ENCODE data around the gene ZMAT3. TPM values are rescaled to one million over a fixed set of nuclear protein-coding genes. Genes with fewer than 3 reads are reported as not detected.

Gene ZMAT3
- total and polyA plus RNA-seq, 2 of the 8 experiments (the other 6 are each of a cell fraction or from before 2014, with no cell fraction given), result 5.0 to 9.2 TPM

DNA sequence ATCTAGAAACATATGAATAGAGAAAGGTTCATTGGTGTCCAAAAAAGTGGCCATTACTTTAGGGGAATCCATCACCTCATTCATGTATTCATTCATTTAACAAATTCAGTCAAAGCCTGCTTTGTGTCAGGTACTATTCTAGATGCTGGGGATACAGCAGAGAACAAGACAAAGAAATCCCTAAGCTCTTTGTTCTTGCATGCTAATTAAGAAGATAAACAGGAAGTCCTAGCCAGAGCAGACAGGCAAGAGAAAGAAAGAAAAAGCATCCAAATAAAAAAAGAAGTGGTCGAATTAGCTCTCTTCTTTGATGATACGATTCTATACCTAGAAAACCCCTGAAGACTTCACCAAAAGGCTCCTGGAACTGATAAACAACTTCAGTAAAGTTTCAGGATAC lies 12.4 kb upstream of the ZMAT3 start (continued):
- TF ChIP-seq CHD7 (IDR thresholded peaks at IDR 0.05; ENCODE audit: insufficient replicate concordance, low read length), result no peak
- no peak for TF ChIP-seq NANOG (IDR thresholded peaks at IDR 0.05; ENCODE audit: insufficient read depth, low read depth, low read length, poor library complexity, severe bottlenecking)
- TF ChIP-seq, protein P1, sequence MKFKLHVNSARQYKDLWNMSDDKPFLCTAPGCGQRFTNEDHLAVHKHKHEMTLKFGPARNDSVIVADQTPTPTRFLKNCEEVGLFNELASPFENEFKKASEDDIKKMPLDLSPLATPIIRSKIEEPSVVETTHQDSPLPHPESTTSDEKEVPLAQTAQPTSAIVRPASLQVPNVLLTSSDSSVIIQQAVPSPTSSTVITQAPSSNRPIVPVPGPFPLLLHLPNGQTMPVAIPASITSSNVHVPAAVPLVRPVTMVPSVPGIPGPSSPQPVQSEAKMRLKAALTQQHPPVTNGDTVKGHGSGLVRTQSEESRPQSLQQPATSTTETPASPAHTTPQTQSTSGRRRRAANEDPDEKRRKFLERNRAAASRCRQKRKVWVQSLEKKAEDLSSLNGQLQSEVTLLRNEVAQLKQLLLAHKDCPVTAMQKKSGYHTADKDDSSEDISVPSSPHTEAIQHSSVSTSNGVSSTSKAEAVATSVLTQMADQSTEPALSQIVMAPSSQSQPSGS (IDR thresholded peaks at IDR 0.05; ENCODE audit: low read length), result no peak
- TF ChIP-seq POU5F1 (IDR thresholded peaks at IDR 0.05; ENCODE audit: low read depth, low read length), result no peak
- TF ChIP-seq, protein P2, sequence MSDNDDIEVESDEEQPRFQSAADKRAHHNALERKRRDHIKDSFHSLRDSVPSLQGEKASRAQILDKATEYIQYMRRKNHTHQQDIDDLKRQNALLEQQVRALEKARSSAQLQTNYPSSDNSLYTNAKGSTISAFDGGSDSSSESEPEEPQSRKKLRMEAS (IDR thresholded peaks at IDR 0.05), result no peak
- no peak for TF ChIP-seq CHD1 (IDR thresholded peaks at IDR 0.05; ENCODE audit: low read depth, low read length)
- no peak for TF ChIP-seq CBX8 (IDR thresholded peaks at IDR 0.05; ENCODE audit: borderline replicate concordance, low read depth, low read length)
- no peak for TF ChIP-seq CHD2 (IDR thresholded peaks at IDR 0.05; ENCODE audit: low read length)
- TF ChIP-seq, protein P3, sequence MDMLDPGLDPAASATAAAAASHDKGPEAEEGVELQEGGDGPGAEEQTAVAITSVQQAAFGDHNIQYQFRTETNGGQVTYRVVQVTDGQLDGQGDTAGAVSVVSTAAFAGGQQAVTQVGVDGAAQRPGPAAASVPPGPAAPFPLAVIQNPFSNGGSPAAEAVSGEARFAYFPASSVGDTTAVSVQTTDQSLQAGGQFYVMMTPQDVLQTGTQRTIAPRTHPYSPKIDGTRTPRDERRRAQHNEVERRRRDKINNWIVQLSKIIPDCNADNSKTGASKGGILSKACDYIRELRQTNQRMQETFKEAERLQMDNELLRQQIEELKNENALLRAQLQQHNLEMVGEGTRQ (IDR thresholded peaks at IDR 0.05; ENCODE audit: low read length), result no peak
